Memory B cell (primary cell): Measurements from ENCODE around the gene EFL1.

Experiments used
- ATAC-seq: fragments of 150-1000 bp; cut with Tn5 transposase; 2 replicates; pipeline ENCODE4 v1.10.0; 2021; ENCODE audit warnings: low read depth, mild to moderate bottlenecking, moderate library complexity
- DNase-seq, 2 donors: peaks; one replicate each; pipeline ENCODE4 v3.0.0; 2022; ENCODE audit warnings: low spot score in 2 of 2
- H3K27ac Mint-ChIP-seq: one replicate; pipeline ENCODE4 v1.8.0; 2022; ENCODE audit warnings: mild to moderate bottlenecking, moderate library complexity, mixed read lengths
- H3K27me3 Mint-ChIP-seq: one replicate; pipeline ENCODE4 v1.8.0; 2022; ENCODE audit warnings: mixed read lengths
- H3K36me3 Mint-ChIP-seq: one replicate; pipeline ENCODE4 v1.8.0; 2022; ENCODE audit warnings: mild to moderate bottlenecking, mixed read lengths
- H3K4me1 Mint-ChIP-seq: one replicate; pipeline ENCODE4 v1.8.0; 2022; ENCODE audit warnings: mixed read lengths
- H3K4me3 Mint-ChIP-seq: one replicate; pipeline ENCODE4 v1.8.0; 2022; ENCODE audit warnings: mild to moderate bottlenecking, moderate library complexity, mixed read lengths
- H3K9me3 Mint-ChIP-seq: one replicate; pipeline ENCODE4 v1.8.0; 2022; ENCODE audit warnings: mixed read lengths

The EFL1 gene

DNA sequence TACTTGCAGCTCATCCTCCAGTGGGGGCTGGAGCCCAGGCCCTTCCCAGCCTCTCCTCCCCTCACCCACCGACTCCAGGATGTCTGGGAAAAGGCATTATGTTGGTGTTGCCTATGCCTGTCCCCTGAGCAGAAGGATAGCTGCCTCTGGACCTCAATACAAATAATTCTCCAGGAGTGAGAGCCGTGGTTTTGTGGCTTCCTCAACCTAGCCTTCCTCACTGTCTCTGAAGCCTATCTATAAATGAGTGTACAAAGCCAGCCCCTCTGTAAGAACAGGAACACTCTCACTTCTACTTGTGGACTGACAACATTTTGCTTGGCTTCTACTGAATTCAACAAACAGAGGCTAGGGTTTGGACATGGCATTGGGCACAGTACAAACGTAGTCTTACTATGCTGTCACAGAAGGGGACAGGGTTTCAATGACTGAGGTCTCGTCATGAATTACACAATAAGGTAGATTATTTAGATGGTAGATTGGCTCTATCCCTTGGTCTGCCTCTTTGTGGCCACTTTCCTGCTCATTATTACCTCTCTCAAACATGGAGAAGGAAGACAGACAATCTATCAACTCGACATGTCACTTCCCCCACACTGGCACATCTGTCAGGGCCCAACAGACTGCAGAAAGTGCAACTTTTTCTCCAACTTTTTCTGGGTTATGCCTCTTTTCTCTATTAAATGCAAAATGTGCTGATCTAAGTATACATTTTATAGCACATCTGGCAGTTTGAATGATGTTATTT lies 134.0 kb downstream of the EFL1 start:
- DNase-seq (no peak), ATAC-seq (no peak)
- no peak overlapping the region for H3K4me3 Mint-ChIP-seq
- no peaks in the 10 kb centered on the region for H3K9me3 Mint-ChIP-seq
- no peak overlapping the region for H3K27ac Mint-ChIP-seq
- no peaks in the 10 kb centered on the region for H3K4me1 Mint-ChIP-seq
- no peaks in the 10 kb centered on the region for H3K27me3 Mint-ChIP-seq
- H3K36me3 Mint-ChIP-seq: peaks cover 34% of the 10 kb centered on the region

DNA sequence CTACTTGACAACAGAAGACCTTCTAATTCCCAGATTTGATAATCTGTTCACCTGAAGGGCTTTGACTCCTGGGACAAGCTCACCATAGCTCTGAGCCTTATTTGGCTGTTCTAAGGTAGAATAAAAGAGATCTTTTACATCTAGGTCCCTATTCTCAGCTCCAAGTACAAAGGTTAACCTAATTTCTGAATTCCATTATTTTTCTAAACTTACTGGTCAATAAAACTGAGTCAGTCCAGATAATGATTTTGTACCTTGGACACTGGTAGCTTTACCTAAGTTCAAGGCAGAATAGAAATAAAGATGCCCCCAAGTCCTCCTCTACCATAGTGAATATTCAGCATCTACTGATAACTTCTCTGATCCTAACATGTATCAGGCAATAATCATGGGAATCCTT lies 135.0 kb downstream of the EFL1 start:
- H3K4me1 Mint-ChIP-seq: no peaks in the 10 kb centered on the region
- peaks cover 33% of the 10 kb centered on the region for H3K36me3 Mint-ChIP-seq

DNA sequence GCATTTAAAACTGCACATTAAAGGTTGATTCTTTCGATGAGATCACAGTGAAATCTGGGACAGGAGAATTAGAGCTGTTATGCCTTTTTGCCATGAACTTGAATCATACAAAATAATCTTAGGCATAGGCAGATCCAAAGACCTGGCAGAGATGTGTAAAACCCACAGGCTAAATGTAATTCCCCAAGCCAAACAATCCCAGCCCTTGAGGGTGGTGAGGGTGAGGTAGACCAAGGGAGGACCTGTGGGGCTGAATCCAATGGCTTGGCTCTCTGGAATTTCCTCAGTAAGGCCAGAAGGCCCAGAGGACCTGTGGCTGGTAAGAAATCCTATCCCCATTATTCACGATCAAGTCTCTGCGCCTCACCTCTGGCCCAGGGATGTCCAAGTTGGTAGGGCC lies 136.2 kb downstream of the EFL1 start:
- Mint-ChIP-seq H3K4me3 (no peak overlapping the region), H3K4me1 (no peaks in the 10 kb centered on the region), H3K9me3 (no peaks in the 10 kb centered on the region), H3K36me3 (peaks cover 25% of the 10 kb centered on the region), H3K27me3 (no peaks in the 10 kb centered on the region), H3K27ac (no peak overlapping the region)
- DNase-seq: no peak
- no peak for ATAC-seq

More for the DNA sequence above, 135.0 kb downstream of the EFL1 start:
- H3K9me3 Mint-ChIP-seq: no peaks in the 10 kb centered on the region
- H3K27ac Mint-ChIP-seq: no peak overlapping the region
- no peak for ATAC-seq
- H3K27me3 Mint-ChIP-seq: no peaks in the 10 kb centered on the region
- no peak for DNase-seq
- no peak overlapping the region for H3K4me3 Mint-ChIP-seq

DNA sequence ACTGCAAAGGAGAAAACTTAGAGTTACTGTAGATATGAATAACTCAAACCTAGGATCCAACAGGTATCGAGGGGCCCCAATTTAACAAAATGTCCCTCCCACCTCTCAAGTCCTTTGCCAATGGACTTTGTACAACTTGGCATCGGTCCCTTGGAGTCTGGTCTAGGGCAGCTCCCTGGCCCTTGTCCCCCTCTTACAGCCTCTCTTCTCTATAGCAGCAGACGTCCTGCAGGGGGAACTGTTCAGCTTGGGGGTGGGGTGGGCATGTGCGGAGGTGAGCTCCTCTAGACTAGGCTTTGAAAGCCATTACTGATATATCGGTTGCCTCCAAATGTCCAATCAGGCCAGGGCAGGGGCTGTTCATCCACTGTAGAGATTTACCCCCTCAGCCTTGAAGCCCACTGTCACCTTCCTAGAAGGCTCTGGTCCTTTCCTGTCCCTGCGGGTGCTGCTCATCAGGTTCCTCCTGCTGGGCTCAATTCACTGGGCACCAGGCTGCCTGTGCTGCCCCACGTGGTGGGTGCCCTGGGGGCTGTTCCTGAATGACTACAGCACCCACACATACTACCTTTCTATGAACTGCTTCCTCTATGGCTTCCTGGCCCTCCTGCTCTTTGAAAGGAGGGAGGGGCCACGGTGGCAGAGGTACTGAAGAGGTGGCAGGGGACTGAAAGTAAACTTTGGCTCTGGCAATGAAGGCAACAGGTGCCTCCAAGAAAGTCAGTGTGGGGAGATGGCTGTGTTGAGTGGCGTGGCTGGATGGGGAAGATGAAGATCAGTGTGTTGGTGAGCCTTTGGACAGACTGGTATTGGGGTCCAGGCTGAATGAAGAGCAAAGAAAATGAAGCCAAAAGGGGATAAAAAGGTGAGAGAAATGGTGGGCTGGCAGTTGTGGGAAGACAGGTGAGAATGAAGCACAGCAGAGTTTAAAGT lies 137.9 kb downstream of the EFL1 start:
- H3K9me3 Mint-ChIP-seq: no peaks in the 10 kb centered on the region
- H3K27ac Mint-ChIP-seq: no peak overlapping the region
- no peak overlapping the region for H3K4me3 Mint-ChIP-seq
- DNase-seq (no peak), ATAC-seq (no peak)
- H3K27me3 Mint-ChIP-seq: no peaks in the 10 kb centered on the region
- no peaks in the 10 kb centered on the region for H3K4me1 Mint-ChIP-seq
- H3K36me3 Mint-ChIP-seq: peaks cover 23% of the 10 kb centered on the region

DNA sequence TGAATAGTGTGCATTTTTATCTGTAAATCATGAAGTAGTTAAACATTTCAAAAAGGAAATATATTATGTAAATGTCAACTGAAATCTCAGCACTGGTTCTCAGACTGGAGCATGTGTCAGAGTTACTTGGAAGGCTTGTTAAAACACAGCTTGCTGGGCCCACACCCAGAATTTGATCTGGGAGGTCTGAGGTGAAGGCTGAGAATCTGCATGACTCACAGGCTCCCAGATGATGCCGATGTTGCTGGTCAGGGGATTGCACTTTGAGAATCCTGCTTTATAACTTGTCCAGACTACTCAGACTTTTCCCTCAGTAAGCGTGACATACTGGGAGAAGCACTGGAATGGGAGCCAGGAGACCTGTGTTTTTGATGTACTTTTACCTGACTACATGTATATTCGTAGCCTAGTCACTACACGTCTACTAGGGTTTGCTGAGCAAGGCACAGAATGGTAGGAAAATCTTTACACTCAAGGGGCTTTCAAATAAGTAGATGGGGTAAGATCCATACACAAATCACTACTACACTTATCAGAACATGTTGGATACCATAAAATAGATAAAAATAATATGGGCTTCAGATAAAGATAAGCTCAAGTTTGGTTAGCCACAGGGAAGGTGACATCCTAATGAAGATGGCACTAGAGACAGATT lies 139.7 kb downstream of the EFL1 start:
- Mint-ChIP-seq H3K27ac (no peak overlapping the region), H3K4me3 (no peak overlapping the region), H3K9me3 (no peaks in the 10 kb centered on the region), H3K27me3 (no peaks in the 10 kb centered on the region), H3K36me3 (peaks cover 19% of the 10 kb centered on the region), H3K4me1 (no peaks in the 10 kb centered on the region)
- ATAC-seq (no peak), DNase-seq (no peak)

DNA sequence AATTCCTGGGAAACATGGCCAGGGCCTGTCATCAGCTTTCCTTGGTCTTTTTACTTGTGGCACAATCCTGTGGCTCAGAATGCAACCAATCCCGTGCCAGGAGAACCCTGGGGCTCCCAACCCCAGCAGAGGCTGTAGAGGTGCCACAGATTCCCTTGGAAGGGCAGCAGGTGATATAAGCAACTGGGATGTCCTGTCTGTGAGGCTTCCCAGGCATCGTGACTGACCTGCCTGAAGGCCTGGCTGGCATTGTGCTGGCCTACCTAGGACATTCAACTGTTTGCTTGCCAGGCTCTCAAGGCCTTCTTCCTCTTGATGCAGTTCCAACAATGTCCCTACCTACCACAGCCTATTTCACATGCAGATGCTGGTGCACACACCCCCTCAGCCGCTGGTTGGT lies 144.5 kb downstream of the EFL1 start:
- ATAC-seq (no peak), DNase-seq (no peak)
- H3K9me3 Mint-ChIP-seq: no peaks in the 10 kb centered on the region
- H3K4me1 Mint-ChIP-seq: no peaks in the 10 kb centered on the region
- H3K4me3 Mint-ChIP-seq: no peak overlapping the region
- peaks cover 11% of the 10 kb centered on the region for H3K36me3 Mint-ChIP-seq
- H3K27ac Mint-ChIP-seq: no peak overlapping the region
- H3K27me3 Mint-ChIP-seq: no peaks in the 10 kb centered on the region

DNA sequence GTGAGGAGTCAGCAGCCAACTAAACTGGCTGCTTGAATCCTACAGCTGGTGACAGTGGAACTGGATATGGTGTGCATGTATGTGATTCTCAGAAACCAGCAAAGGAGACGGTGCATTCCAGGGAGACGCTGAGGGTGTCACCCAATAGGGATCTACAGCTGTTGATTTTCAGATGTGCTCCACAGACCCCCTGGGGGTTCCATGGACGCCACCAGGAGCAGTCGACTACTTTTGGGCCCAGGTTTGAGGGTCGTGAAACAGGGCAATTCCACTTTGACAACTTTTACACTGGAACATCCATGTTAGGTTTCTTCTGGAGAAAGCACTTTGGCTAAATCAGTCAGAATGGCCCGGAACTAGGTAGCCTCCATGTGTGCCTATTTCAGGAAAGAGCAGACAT lies 145.2 kb downstream of the EFL1 start:
- no peaks in the 10 kb centered on the region for H3K4me1 Mint-ChIP-seq
- H3K27ac Mint-ChIP-seq: no peak overlapping the region

DNA sequence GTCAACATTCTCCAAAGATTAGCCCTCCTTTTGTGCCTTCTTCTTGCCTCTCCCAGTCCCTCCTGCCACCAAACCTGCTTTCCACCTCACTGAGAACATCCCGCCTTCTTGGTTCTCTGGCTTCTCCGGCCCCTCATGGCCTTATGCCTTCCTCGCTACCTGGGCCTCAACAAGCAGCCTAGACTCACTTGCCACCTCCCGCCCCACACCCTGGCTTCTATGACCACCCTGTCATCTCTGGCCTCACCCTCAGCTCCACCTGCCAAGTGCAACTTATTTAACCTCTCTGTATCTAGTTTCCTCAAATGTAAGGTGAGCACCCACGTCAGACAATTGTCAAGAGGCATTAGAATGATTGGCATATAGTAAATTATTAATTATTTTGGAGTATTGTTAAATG lies 147.9 kb downstream of the EFL1 start:
- ATAC-seq (no peak), DNase-seq (no peak)
- H3K9me3 Mint-ChIP-seq: no peaks in the 10 kb centered on the region
- no peaks in the 10 kb centered on the region for H3K27me3 Mint-ChIP-seq
- H3K36me3 Mint-ChIP-seq: peaks cover 3% of the 10 kb centered on the region
- H3K4me1 Mint-ChIP-seq: no peaks in the 10 kb centered on the region
- H3K4me3 Mint-ChIP-seq: no peak overlapping the region
- H3K27ac Mint-ChIP-seq: no peak overlapping the region

More for the DNA sequence above, 145.2 kb downstream of the EFL1 start:
- peaks cover 11% of the 10 kb centered on the region for H3K36me3 Mint-ChIP-seq
- H3K9me3 Mint-ChIP-seq: no peaks in the 10 kb centered on the region
- DNase-seq (no peak), ATAC-seq (no peak)
- H3K4me3 Mint-ChIP-seq: no peak overlapping the region
- H3K27me3 Mint-ChIP-seq: no peaks in the 10 kb centered on the region

DNA sequence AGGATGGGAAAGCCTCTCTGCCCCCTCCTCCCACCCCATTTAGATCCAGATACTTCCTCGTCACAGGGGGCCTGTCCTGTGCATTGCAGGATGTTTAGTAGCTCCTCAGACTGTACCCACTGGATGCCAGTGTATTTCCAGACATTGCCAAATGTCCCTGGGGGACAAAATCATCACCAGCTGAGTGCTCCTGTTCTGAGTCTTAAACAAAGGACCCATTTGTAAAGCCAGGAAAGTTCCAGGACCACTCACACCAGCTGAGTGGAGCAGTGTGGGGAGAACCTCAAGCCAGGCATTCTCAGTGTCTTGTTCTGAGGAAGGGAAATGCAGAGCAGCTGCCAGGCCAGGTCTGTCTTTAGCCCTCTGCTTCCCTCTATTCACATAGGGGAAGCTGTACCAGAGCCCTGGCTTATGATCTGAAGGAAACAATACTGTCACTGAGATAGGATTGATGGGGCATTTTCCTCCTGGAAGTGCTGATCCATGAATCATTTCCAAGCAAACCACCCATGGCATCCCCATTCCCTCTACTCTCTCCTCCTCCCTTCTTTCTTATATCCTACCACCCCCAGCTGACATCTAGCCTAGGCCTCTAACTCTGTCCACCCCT lies 149.3 kb downstream of the EFL1 start:
- Mint-ChIP-seq H3K4me1 (peaks cover 4% of the 10 kb centered on the region), H3K9me3 (no peaks in the 10 kb centered on the region), H3K27me3 (no peaks in the 10 kb centered on the region), H3K4me3 (no peak overlapping the region), H3K36me3 (peaks cover 1% of the 10 kb centered on the region), H3K27ac (no peak overlapping the region)
- no peak for DNase-seq
- no peak for ATAC-seq

DNA sequence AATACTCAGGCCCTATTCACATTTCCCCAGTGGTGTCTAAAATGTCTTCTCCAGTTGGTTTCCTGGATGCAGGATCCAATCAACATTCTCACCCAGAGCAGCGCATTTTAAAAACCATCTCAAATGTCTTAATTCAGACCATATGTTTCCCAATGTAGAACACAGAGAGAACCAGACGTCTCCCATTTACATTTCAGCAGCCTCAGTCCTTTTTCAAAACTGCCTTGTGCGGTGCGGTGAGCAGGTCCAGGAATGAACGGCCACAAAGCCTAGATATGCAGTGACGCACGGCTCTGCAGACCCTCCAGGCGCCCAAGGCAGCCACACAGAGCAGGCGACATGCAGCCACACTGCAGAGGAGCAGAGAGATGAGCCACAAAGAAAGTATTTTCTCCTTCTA lies 150.6 kb downstream of the EFL1 start:
- no peaks in the 10 kb centered on the region for H3K36me3 Mint-ChIP-seq
- DNase-seq (no peak), ATAC-seq (no peak)
- no peaks in the 10 kb centered on the region for H3K9me3 Mint-ChIP-seq
- H3K27me3 Mint-ChIP-seq: no peaks in the 10 kb centered on the region
- H3K4me1 Mint-ChIP-seq: peaks cover 4% of the 10 kb centered on the region
- no peak overlapping the region for H3K27ac Mint-ChIP-seq
- H3K4me3 Mint-ChIP-seq: no peak overlapping the region

DNA sequence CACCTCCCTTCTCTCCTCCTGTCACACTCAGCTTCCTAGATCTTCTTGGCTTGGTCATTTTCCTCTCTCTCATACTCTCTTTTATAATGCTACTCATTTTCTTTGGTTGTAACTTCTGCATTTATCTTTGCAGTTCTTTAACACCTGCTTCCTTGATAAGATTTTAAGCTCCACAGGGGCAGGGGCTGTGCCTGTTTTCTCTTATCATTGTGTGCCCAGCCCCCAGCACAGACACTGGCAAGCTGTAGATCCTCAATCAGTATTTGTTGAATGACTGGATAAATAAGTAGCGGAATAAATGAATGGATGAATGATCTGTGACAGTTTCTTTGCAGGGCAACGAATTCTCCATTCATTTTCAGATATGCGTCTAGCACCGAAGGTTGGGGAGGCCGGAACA lies 152.4 kb downstream of the EFL1 start:
- ATAC-seq: no peak
- H3K4me1 Mint-ChIP-seq: peaks cover 4% of the 10 kb centered on the region
- no peak overlapping the region for H3K27ac Mint-ChIP-seq
- DNase-seq: no peak
- no peaks in the 10 kb centered on the region for H3K36me3 Mint-ChIP-seq
- H3K4me3 Mint-ChIP-seq: no peak overlapping the region
- H3K9me3 Mint-ChIP-seq: no peaks in the 10 kb centered on the region
- H3K27me3 Mint-ChIP-seq: no peaks in the 10 kb centered on the region

DNA sequence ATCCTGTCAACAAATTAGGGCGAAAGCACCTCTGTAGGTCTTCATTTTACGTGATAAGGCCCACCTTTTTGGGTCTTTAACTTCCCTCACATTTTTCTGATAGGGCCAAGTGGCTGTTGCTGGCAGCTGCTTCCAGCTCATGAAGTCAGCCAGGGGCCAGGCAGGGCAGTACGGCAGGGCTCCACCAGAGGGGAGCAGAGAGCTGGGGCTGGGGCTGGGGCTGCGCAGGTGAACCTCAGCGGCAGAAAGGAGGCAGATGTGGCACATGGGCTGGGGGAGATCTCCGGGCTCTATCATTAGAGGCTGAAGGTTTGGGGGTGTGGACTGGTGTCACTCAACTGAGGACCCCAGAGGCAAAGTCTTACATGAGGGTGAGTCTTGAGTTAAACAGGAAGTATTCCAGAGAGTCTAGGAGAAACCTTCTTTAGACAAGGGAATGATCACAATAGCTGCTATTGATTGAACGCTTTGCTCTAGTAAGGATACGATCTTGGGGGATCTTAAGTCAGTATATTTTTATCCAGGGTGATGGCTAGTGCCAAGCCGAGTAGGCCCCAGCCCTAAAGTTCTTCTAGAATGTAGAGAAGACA lies 153.9 kb downstream of the EFL1 start:
- peaks cover 4% of the 10 kb centered on the region for H3K4me1 Mint-ChIP-seq
- no peaks in the 10 kb centered on the region for H3K36me3 Mint-ChIP-seq
- peaks cover 2% of the 10 kb centered on the region for H3K27me3 Mint-ChIP-seq
- ATAC-seq (peak; percentile 97), DNase-seq (peak; percentile 75 to 84)
- no peak overlapping the region for H3K27ac Mint-ChIP-seq
- no peak overlapping the region for H3K4me3 Mint-ChIP-seq
- H3K9me3 Mint-ChIP-seq: no peaks in the 10 kb centered on the region

DNA sequence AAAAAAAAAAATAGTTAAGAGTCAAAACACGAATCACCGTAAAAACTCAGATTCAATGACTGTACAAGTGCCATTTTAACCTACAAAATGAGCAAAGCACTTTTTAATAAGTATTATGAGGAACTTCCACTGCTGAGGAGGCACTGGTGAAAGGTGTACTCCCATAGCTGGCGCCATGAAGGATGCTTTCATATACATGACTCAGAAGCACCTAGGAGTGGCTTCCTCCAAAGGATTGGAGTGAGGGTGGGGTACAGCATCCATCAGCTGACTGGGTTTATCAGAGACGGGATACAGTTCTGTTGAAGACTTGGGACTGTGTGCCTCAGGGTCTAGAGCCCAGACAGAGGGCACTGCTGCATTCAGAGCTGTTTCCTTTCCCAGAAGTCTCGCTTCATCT lies 155.9 kb downstream of the EFL1 start:
- no peaks in the 10 kb centered on the region for H3K36me3 Mint-ChIP-seq

More for the DNA sequence above, 155.9 kb downstream of the EFL1 start:
- H3K27me3 Mint-ChIP-seq: peaks cover 2% of the 10 kb centered on the region
- ATAC-seq (no peak), DNase-seq (no peak)
- H3K27ac Mint-ChIP-seq: no peak overlapping the region
- peaks cover 4% of the 10 kb centered on the region for H3K4me1 Mint-ChIP-seq
- H3K4me3 Mint-ChIP-seq: no peak overlapping the region
- no peaks in the 10 kb centered on the region for H3K9me3 Mint-ChIP-seq
